Measurements from ENCODE around the gene HMCN2. TPM values are rescaled to one million over a fixed set of nuclear protein-coding genes. Genes with fewer than 3 reads are reported as not detected.

The HMCN2 gene
- total RNA-seq, 1 donor from 2014 or later: 0.06 TPM

- no peak overlapping the region for H3K4me3 ChIP-seq (ENCODE audit: low read depth, low read length)
- no peak for DNase-seq (ENCODE audit: low read depth)
- no peak for TF ChIP-seq CTCF (conservative IDR thresholded peaks at IDR 0.05; ENCODE audit: low read depth, low read length)
Measured at GRCh38 chr9:130479587-130479986, 214.0 kb downstream of the HMCN2 start.

GRCh38 chr9:130480673-130481072 is 215.1 kb downstream of the HMCN2 start:
- DNase-seq (ENCODE audit: low read depth): no peak
- H3K4me3 ChIP-seq (ENCODE audit: low read depth, low read length): no peak overlapping the region

GRCh38 chr9:130482463-130482862 is 216.9 kb downstream of the HMCN2 start:
- H3K4me3 ChIP-seq (ENCODE audit: low read depth, low read length): no peak overlapping the region
- no peak for DNase-seq (ENCODE audit: low read depth)
- no peak for TF ChIP-seq CTCF (conservative IDR thresholded peaks at IDR 0.05; ENCODE audit: low read depth, low read length)

More at GRCh38 chr9:130480673-130481072, 215.1 kb downstream of the HMCN2 start:
- TF ChIP-seq CTCF (conservative IDR thresholded peaks at IDR 0.05; ENCODE audit: low read depth, low read length): peak; percentile 18

GRCh38 chr9:130483371-130483971 is 217.9 kb downstream of the HMCN2 start:
- TF ChIP-seq CTCF (conservative IDR thresholded peaks at IDR 0.05; ENCODE audit: low read depth, low read length): no peak
- no peak for DNase-seq (ENCODE audit: low read depth)
- H3K4me3 ChIP-seq (ENCODE audit: low read depth, low read length): no peak overlapping the region

Other genes starting within 250 kb of the HMCN2 start
- 8.8 and 25.6 TPM in 2 replicates for gene FNBP1, start 222.6 kb upstream of the HMCN2 start, total RNA-seq
- 13.5 and 15.8 TPM in 2 replicates for gene GPR107, start 211.9 kb upstream of the HMCN2 start, total RNA-seq
- 48.8 and 77.7 TPM in 2 replicates for gene NCS1, start 93.4 kb upstream of the HMCN2 start, total RNA-seq
- gene ASS1, start 179.2 kb downstream of the HMCN2 start, total RNA-seq: 6.3 and 9.4 TPM in 2 replicates